HG03095 (cell line): Measurements from ENCODE around the gene SLC43A3.

ENCODE experiments used
- ATAC-seq: cut with Tn5 transposase; IDR thresholded peaks from one replicate; pipeline ENCODE4 v1.9.1; 2021; ENCODE audit warnings: moderate library complexity; ENCODE audit not compliant: unreplicated experiment

SLC43A3 gene

DNA sequence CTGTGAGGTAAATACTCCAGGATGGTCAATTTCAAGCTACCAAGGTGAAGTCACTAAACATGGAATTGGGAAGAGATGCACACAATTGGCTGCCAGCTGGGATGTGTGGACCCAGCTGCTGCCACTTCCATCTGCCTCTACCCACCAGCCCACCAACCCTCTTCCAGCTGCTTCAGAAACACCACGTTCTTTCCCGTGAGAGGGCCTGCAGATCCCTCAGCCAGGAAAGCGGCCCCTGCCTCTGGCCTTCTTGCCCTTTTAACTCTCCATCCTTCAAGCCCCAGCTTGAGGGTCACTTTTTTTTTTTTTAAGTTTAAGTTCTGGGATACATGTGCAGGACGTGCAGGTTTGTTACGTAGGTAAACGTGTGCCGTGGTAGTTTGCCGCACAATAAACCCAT is 65.9 kb downstream of the SLC43A3 start:
- ATAC-seq = no peak

DNA sequence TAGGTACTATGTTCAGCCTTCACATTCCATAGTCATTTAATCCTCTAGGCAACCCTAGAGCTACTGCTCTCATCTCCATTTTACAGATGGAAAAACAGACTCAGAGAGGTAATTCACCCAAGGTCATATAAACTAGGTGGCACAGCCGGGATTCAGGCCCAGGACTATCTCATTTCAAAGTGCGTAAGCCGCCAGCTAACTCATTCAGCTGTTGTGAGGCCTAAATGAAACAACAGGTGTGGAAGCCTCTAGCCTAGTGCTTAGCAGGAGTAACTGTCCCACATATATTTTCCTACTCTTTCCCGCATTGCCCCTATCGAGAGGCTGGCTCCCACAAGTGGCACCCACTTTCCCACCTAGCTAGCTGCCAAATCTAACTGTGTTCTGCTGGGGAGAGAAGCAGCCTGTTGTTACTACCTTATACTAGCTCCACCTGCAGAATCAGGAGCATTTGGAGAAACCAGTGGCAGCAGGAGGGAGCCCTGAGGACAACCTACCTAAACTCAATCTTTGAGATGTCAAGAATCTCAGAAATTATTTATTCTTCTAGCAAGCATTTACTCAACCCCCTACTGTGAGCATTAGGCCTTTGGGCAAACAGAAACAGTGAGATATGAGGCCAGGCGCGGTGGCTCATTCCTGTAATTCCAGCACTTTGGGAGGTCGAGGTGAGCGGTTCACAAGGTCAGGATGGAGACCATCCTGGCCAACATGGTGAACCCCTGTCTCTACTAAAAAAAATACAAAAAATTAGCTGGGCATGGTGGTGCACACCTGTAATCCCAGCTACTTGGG is 66.8 kb downstream of the SLC43A3 start:
- ATAC-seq = no peak

- no peak for ATAC-seq
Measured at GRCh38 chr11:57359396-57359795, 67.5 kb downstream of the SLC43A3 start.

DNA sequence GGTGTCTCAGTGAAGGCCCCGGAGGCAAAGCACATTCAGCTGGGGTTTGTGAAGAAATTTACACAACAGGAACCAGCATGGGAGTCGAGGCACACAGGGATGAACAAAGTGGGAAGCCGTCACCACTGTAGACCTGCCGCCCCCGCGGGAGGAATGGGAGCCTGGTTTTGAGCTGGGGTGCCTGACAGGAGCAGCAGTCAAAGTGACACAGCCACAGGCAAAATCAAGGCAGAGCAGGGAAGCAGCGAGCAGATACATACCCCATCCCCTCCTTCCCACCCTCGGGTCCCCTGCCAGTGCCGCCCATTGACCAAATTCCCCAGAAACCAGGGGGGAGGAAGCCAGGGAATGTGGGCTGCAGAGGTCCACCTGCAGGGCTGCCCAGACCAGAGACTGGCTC is 67.9 kb downstream of the SLC43A3 start:
- no peak for ATAC-seq

DNA sequence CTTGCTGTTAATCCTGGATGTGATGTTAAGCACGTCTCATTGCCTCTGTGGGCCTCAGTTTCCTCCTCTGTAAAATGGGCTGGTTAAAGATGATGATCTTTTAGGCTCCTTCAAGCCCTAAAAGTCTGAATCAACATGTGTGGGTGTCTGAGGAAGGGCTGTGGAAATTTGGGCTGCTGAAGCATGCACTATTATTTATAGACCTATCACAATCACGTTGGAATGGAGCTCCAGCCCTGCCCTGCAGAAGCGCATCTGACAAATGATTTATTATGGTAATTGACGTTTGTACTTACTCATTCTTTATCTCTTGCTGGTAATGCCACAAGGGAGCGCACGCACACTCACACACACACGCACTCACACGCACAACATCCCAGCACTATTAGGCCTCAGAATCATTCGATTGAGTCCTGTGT is 68.4 kb downstream of the SLC43A3 start:
- no peak for ATAC-seq

GRCh38 chr11:57357856-57358255 is 69.1 kb downstream of the SLC43A3 start:
- ATAC-seq = no peak

DNA sequence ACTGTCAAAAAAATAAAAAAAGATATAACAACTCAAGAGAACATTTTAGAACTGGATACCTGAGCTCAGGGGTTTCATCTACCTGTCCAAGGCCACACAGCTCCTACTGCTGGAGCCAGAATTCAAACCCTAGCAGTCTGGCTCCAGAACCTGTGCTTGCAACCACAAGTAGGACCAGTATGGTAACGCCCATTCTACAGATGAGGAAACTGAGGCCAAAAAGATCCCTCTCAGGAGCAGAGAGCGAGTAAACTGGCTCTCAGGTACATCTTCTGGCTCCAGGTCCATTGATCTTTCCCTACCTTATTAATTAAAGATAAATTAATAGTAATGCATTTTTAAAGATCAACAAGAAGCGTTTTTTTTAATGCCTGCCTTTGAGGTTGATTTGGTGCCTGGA is 69.6 kb downstream of the SLC43A3 start:
- ATAC-seq = no peak
